ENCODE measurements around the gene FAM151B. TPM values are rescaled to one million over a fixed set of nuclear protein-coding genes. Genes with fewer than 3 reads are reported as not detected.

Gene FAM151B
- total and polyA plus RNA-seq, 4 donors, result 0.95 to 4.4 (median 2.6) TPM

DNA sequence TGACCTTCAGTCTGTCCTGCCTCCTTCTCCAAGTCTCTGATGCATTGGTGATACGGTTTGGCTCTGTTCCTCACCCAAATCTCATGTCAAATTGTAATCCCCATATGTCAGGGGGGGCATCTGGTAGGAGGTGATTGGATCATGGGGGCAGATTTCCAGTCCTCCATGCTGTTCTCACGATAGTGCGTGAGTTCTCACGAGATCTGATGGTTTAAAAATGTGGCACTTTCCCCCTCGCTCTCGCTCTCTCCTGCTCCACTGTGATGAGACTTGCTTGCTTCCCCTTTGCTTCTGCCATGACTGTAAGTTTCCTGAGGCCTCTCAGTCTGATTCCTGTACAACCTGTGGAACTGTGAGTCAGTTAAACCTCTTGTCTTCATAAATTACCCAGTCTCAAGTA lies 96.9 kb downstream of the FAM151B start:
- DNase-seq (no peak), ATAC-seq (ENCODE audit: low FRiP score) (no peak)
- 89 to 91% methylated on average over 6 of the region's 6 CpGs for WGBS, 2 donors
- H3K9me3 ChIP-seq (ENCODE audit: control insufficient read depth, low read length), result no peaks in the 10 kb centered on the region
- H3K27ac ChIP-seq (ENCODE audit: low read depth in 1 of 2, low read length in 2 of 2), result no peak overlapping the region
- intact Hi-C loops (cut with DNase I), result no loop called here
- no peaks in the 10 kb centered on the region for H3K36me3 ChIP-seq (ENCODE audit: control insufficient read depth in 1 of 2, insufficient read depth in 2 of 2, low read length in 1 of 2)
- no peak overlapping the region for H3K4me3 ChIP-seq (ENCODE audit: low read length in 2 of 2)
- H3K4me1 ChIP-seq (ENCODE audit: control insufficient read depth in 1 of 2, insufficient read depth in 2 of 2, low read length in 2 of 2), result no peaks in the 10 kb centered on the region
- H3K27me3 ChIP-seq (ENCODE audit: control insufficient read depth in 1 of 2, insufficient read depth in 2 of 2, low read length in 1 of 2), result no peaks in the 10 kb centered on the region

DNA sequence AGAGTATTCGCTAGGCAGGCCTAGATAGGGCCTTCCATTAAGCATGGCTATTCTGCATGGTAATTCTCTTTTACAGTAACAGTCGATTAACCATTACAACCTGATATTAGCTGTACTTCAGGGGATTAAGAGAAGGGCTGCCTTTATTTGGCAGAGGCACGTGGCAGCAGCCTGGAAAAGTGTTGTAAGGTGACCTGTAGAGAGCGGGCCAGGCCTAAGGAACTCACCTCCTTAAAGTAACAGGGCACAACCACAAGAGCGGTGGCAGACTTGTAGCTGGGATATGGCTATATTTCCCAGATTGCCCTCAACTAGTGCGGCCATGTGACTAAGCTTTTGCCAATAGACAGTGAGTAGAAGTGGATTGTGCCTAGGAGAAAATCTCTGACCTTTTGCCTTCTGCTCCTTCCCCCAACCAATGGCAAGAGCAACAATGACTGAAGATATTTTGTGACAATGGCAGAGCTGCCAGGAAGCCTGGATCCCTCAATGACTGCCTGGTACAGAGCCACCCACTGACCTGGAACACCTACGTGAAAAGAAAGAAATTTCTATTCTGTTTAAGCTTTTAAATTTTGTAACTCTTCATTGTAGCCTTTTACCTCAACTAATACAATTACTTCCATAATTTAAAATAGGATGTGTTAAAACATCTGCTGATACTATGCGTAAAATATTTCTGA lies 101.1 kb downstream of the FAM151B start:
- Histone ChIP-seq H3K9me3 (ENCODE audit: control insufficient read depth, low read length) (no peaks in the 10 kb centered on the region), H3K27ac (ENCODE audit: low read depth in 1 of 2, low read length in 2 of 2) (no peak overlapping the region), H3K4me1 (ENCODE audit: control insufficient read depth in 1 of 2, insufficient read depth in 2 of 2, low read length in 2 of 2) (no peaks in the 10 kb centered on the region), H3K36me3 (ENCODE audit: control insufficient read depth in 1 of 2, insufficient read depth in 2 of 2, low read length in 1 of 2) (no peaks in the 10 kb centered on the region), H3K4me3 (ENCODE audit: low read length in 2 of 2) (no peak overlapping the region), H3K27me3 (ENCODE audit: control insufficient read depth in 1 of 2, insufficient read depth in 2 of 2, low read length in 1 of 2) (no peaks in the 10 kb centered on the region)
- DNase-seq (no peak), ATAC-seq (ENCODE audit: low FRiP score) (no peak)
- WGBS, 2 donors, result 84 to 88% methylated on average over 8 of the region's 8 CpGs
- intact Hi-C loops (cut with DNase I), result no loop called here

DNA sequence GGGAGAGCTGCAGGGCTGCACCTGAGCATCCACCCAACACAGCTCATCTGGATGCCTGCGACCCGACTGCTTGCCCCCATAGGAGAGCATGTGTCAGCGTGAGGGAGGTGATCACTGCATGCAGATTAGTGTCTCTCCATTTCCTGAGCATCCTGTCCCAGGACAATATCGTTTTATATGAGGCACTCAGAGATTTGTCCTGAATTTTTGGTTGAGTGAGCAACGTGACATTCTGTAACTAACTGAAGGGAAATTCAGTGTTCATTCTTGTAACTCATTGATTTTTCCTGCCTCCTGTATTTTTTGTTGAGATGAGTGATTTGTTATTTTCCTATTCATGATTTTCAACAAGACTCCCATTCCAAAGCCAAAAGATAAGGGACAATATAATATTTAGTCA lies 102.9 kb downstream of the FAM151B start:
- no peaks in the 10 kb centered on the region for H3K4me1 ChIP-seq (ENCODE audit: control insufficient read depth in 1 of 2, insufficient read depth in 2 of 2, low read length in 2 of 2)
- intact Hi-C loops (cut with DNase I), result no loop called here
- 88 to 89% methylated on average over 5 of the region's 5 CpGs for WGBS, 2 donors

GRCh38 chr5:80591352-80591751 lies 103.5 kb downstream of the FAM151B start:
- no peak for DNase-seq
- Histone ChIP-seq H3K4me1 (ENCODE audit: control insufficient read depth in 1 of 2, insufficient read depth in 2 of 2, low read length in 2 of 2) (no peaks in the 10 kb centered on the region), H3K9me3 (ENCODE audit: control insufficient read depth, low read length) (no peaks in the 10 kb centered on the region), H3K36me3 (ENCODE audit: control insufficient read depth in 1 of 2, insufficient read depth in 2 of 2, low read length in 1 of 2) (no peaks in the 10 kb centered on the region), H3K4me3 (ENCODE audit: low read length in 2 of 2) (no peak overlapping the region), H3K27me3 (ENCODE audit: control insufficient read depth in 1 of 2, insufficient read depth in 2 of 2, low read length in 1 of 2) (no peaks in the 10 kb centered on the region), H3K27ac (ENCODE audit: low read depth in 1 of 2, low read length in 2 of 2) (no peak overlapping the region)
- intact Hi-C loops (cut with DNase I), result no loop called here
- no peak for ATAC-seq (ENCODE audit: low FRiP score)
- WGBS, 2 donors, result 78% methylated on average over 3 of the region's 3 CpGs

More for the DNA sequence above, 102.9 kb downstream of the FAM151B start:
- no peaks in the 10 kb centered on the region for H3K36me3 ChIP-seq (ENCODE audit: control insufficient read depth in 1 of 2, insufficient read depth in 2 of 2, low read length in 1 of 2)
- DNase-seq, result no peak
- no peak overlapping the region for H3K4me3 ChIP-seq (ENCODE audit: low read length in 2 of 2)
- H3K27me3 ChIP-seq (ENCODE audit: control insufficient read depth in 1 of 2, insufficient read depth in 2 of 2, low read length in 1 of 2), result no peaks in the 10 kb centered on the region
- ATAC-seq (ENCODE audit: low FRiP score), result no peak
- no peaks in the 10 kb centered on the region for H3K9me3 ChIP-seq (ENCODE audit: control insufficient read depth, low read length)
- H3K27ac ChIP-seq (ENCODE audit: low read depth in 1 of 2, low read length in 2 of 2), result no peak overlapping the region

- no peak for DNase-seq
- 61 to 65% methylated on average over 1 of the region's 1 CpG for WGBS, 2 donors
- no peaks in the 10 kb centered on the region for H3K36me3 ChIP-seq (ENCODE audit: control insufficient read depth in 1 of 2, insufficient read depth in 2 of 2, low read length in 1 of 2)
- no peaks in the 10 kb centered on the region for H3K4me1 ChIP-seq (ENCODE audit: control insufficient read depth in 1 of 2, insufficient read depth in 2 of 2, low read length in 2 of 2)
- no peaks in the 10 kb centered on the region for H3K9me3 ChIP-seq (ENCODE audit: control insufficient read depth, low read length)
- H3K4me3 ChIP-seq (ENCODE audit: low read length in 2 of 2), result no peak overlapping the region
- no peak for ATAC-seq (ENCODE audit: low FRiP score)
- no peak overlapping the region for H3K27ac ChIP-seq (ENCODE audit: low read depth in 1 of 2, low read length in 2 of 2)
- intact Hi-C loops (cut with DNase I), result no loop called here
- no peaks in the 10 kb centered on the region for H3K27me3 ChIP-seq (ENCODE audit: control insufficient read depth in 1 of 2, insufficient read depth in 2 of 2, low read length in 1 of 2)
Measured at GRCh38 chr5:80592105-80592504, 104.2 kb downstream of the FAM151B start.

Other genes with a start within 250 kb of the FAM151B start
- gene SERINC5, start 232.1 kb upstream of the FAM151B start, total RNA-seq, result 10 to 100 TPM; 15.5 to 22.1 TPM
- 1 to 10 TPM; 1.4 to 1.7 TPM for gene SERINC5, start 232.1 kb upstream of the FAM151B start, polyA plus RNA-seq
- not detected for gene SPZ1, start 168.1 kb upstream of the FAM151B start, total RNA-seq
- gene SPZ1, start 168.1 kb upstream of the FAM151B start, polyA plus RNA-seq, result not detected
- gene ZFYVE16, start 80.0 kb upstream of the FAM151B start, total RNA-seq, result 10 to 100 TPM; 43.3 to 57.6 TPM
- gene ZFYVE16, start 80.0 kb upstream of the FAM151B start, polyA plus RNA-seq, result 10 to 100 TPM in 1 of 2 donors, 1 to 10 TPM in 1; 8.1 to 14.6 TPM
- gene ANKRD34B, start 82.2 kb downstream of the FAM151B start, total RNA-seq, result not detected
- under 1 TPM in 1 of 2 donors, not detected in 1; 0.25 TPM for gene ANKRD34B, start 82.2 kb downstream of the FAM151B start, polyA plus RNA-seq
- 10 to 100 TPM; 12.8 to 18.1 TPM for gene MSH3, start 166.6 kb downstream of the FAM151B start, total RNA-seq
- 1 to 10 TPM; 4.2 to 5.5 TPM for gene MSH3, start 166.6 kb downstream of the FAM151B start, polyA plus RNA-seq
- 10 to 100 TPM in 1 of 2 donors, 1 to 10 TPM in 1; 4.5 to 10.9 TPM for gene DHFR, start 166.9 kb downstream of the FAM151B start, total RNA-seq
- 10 to 100 TPM in 1 of 2 donors, 1 to 10 TPM in 1; 5.4 to 21.0 TPM for gene DHFR, start 166.9 kb downstream of the FAM151B start, polyA plus RNA-seq

Data from aorta (tissue), 5 donors.